SK-N-MC (cell line): ENCODE measurements around the gene GGT6.
"Not testable (repeated sequence)": the region's sequence is repeated elsewhere in the genome, so short reads cannot be mapped to it uniquely, and the experiment has no call there.

Experiments used
- DNase-seq: peaks from one replicate; pipeline ENCODE4 v3.0.0-alpha.2; 2011; ENCODE audit warnings: low read depth, low spot score
- H3K27ac ChIP-seq: fragments of 200-600 bp; sonication (generic); 2 replicates; pipeline ENCODE4 v1.5.1; 2016; ENCODE audit warnings: mixed run types
- H3K36me3 ChIP-seq: fragments of 200-600 bp; sonication (generic); 2 replicates; pipeline ENCODE4 v1.6.1; 2017; ENCODE audit warnings: antibody characterized with exemption, low read length, mixed read lengths; ENCODE audit not compliant: insufficient read depth
- H3K4me3 ChIP-seq: fragments of 200-600 bp; sonication (generic); 2 replicates; pipeline ENCODE4 v1.5.1; 2016
- H3K9ac ChIP-seq: fragments of 200-600 bp; sonication (generic); 2 replicates; pipeline ENCODE4 v1.8.0; 2017; ENCODE audit warnings: mixed run types, mixed read lengths; ENCODE audit not compliant: insufficient read length
- H3K9me3 ChIP-seq: fragments of 200-600 bp; sonication (generic); 2 replicates; pipeline ENCODE4 v1.6.1; 2017; ENCODE audit warnings: low read depth, mild to moderate bottlenecking, antibody characterized with exemption, low read length, moderate library complexity, mixed read lengths
- EZH2 ChIP-seq: fragments of 200-600 bp; sonication (generic); IDR thresholded peaks from one replicate; pipeline ENCODE4 v1.6.1; 2017; ENCODE audit warnings: antibody characterized with exemption
- FOXP2 ChIP-seq: optimal IDR thresholded peaks from 2 replicates; pipeline ENCODE3; 2011; ENCODE audit warnings: mild to moderate bottlenecking, moderate library complexity; ENCODE audit not compliant: insufficient read depth; ENCODE audit errors: extremely low read length, control extremely low read depth
- POLR2AphosphoS5 ChIP-seq: IDR thresholded peaks from 2 replicates; pipeline ENCODE4 v1.6.1; 2012; ENCODE audit warnings: mild to moderate bottlenecking, low read depth, low read length, borderline replicate concordance

The GGT6 gene

GRCh38 chr17:4560421-4560820, at the start of gene GGT6:
Gene GGT6, minus strand, starts transcription at chr17:4560577. Its CDS starts 56 bp downstream, at chr17:4560521.
- TF ChIP-seq POLR2AphosphoS5 = no peak
- no peak for TF ChIP-seq EZH2
- no peak for TF ChIP-seq FOXP2
- no peaks in the 10 kb centered on the region for H3K36me3 ChIP-seq
- no peak within 1 kb of the TSS for H3K4me3 ChIP-seq
- DNase-seq = no peak
- H3K9me3 ChIP-seq = no peaks in the 10 kb centered on the region
- H3K27ac ChIP-seq = no peak within 1 kb of the TSS
- H3K9ac ChIP-seq = no peak within 1 kb of the TSS

DNA sequence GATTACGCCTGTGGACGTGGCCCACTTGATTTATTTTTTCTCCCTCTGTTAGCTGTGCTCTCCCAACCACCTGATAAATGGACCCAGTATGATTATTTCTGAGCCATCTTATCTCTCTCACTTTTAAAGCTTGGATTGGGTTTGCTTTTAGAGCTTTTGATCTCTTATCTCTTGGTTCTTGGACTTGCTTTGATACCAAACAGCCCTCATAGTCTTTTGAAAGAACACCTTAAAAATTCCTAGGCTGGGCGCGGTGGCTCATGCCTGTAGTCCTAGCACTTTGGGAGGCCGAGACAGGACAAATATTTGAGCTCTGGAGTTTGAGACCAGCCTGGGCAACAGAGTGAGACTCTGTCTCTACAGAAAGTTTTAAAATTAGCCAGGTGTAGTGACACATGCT, 49.8 kb upstream of the GGT6 start:
- DNase-seq = no peak
- H3K27ac ChIP-seq = no peak overlapping the region
- no peak for TF ChIP-seq POLR2AphosphoS5
- no peak for TF ChIP-seq FOXP2
- TF ChIP-seq EZH2 = no peak
- H3K9ac ChIP-seq = no peak overlapping the region
- no peaks in the 10 kb centered on the region for H3K9me3 ChIP-seq
- H3K36me3 ChIP-seq = no peaks in the 10 kb centered on the region
- H3K4me3 ChIP-seq = no peak overlapping the region

DNA sequence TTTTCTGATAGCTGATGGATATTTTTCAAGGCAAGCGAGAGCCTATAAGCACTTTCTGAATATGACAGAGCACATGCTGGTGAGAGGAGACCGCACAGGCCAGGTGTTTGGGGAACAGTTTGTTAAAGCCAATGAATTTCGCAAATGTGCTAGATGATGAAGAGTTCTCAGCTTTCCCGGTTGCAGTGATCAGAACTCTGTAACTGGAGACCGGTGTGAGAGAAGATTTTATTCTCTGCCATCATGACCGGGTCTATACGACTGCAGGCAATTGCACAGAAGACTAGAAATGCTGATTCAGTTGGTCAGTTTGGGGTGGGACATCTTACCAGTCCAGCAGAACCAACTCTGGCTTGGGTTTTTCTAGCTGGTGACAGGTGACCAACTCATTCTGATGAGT, 49.4 kb upstream of the GGT6 start:
- Histone ChIP-seq H3K9ac (no peak overlapping the region), H3K36me3 (no peaks in the 10 kb centered on the region), H3K27ac (0 out of 2 replicates have a peak overlapping the region, but pooled peaks have one; percentile 1), H3K9me3 (no peaks in the 10 kb centered on the region), H3K4me3 (no peak overlapping the region)
- DNase-seq = no peak
- TF ChIP-seq POLR2AphosphoS5 = no peak
- no peak for TF ChIP-seq FOXP2
- no peak for TF ChIP-seq EZH2

DNA sequence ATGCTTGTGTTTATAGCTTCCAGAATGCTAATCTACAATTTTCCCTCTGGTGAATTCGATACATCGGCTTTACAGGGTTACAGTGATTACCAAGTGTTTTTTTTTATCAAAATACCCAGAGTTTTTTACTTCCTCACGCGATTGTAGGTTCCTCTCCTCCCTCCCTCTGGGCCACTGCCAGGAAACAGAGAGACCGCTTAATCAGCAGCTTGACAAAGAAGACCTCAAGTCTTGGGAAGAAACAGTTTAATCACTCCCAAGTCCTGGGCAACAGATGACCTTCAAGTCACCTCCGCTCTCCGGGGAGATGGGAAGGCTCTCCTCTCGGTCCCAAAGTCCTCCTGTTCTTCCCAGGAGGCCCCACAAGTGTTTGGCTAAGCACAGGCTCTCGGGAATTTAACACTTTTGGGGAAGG, 47.4 kb upstream of the GGT6 start:
- TF ChIP-seq POLR2AphosphoS5 = no peak
- no peak for TF ChIP-seq FOXP2
- TF ChIP-seq EZH2 = no peak
- peak; percentile 26 for DNase-seq
- Histone ChIP-seq H3K9ac (peak overlapping the region; percentile 67), H3K27ac (peak overlapping the region; percentile 97), H3K36me3 (no peaks in the 10 kb centered on the region), H3K4me3 (peak overlapping the region; percentile 61), H3K9me3 (no peaks in the 10 kb centered on the region)

DNA sequence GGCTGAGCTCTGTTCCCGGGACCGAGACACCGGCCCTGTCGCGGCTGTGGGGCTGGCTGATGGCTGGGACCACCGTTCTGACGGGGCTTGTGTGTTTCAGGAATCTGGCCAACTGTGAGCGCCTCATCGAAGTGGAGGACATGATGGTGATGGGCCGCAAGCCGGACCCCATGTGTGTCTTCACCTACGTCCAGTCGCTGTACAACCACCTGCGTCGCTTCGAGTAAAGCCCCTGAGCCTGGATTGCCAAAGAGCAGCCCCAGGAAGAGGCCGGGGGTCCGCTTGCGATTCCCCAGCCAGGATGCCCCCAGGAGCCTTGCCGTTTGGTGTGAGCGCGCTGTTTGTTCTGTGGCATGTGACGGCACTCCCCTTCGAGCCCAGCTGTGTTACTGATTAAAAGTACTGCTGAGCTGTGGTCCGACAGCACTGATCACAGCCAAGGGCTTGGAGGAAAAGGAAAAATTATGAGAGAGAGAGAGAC, 46.9 kb upstream of the GGT6 start:
- no peaks in the 10 kb centered on the region for H3K36me3 ChIP-seq
- H3K9ac ChIP-seq = peak overlapping the region; percentile 67
- peak overlapping the region; percentile 97 for H3K27ac ChIP-seq
- TF ChIP-seq FOXP2 (no peak), EZH2 (no peak), POLR2AphosphoS5 (no peak)
- DNase-seq = no peak
- H3K9me3 ChIP-seq = no peaks in the 10 kb centered on the region
- H3K4me3 ChIP-seq = peak overlapping the region; percentile 61

DNA sequence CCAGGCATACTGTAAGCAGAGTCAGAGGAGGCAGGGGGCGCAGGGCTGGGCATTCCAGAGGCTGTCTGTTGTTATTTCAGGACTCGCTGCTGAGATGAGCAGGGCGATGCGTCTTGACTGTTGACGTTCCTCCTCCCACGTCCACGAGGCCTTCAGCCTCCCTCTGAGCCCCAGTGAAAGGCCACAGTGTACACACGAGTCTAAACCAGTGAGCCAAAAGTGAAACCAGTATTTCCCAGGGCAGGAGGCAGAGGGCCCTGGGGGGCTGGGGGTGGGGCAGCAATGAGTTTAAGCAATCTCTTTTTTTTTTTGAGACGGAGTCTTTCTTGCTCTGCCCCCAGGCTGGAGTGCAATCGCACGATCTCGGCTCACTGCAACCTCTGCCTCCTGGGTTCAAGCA, 45.4 kb upstream of the GGT6 start:
- no peak overlapping the region for H3K9ac ChIP-seq

DNA sequence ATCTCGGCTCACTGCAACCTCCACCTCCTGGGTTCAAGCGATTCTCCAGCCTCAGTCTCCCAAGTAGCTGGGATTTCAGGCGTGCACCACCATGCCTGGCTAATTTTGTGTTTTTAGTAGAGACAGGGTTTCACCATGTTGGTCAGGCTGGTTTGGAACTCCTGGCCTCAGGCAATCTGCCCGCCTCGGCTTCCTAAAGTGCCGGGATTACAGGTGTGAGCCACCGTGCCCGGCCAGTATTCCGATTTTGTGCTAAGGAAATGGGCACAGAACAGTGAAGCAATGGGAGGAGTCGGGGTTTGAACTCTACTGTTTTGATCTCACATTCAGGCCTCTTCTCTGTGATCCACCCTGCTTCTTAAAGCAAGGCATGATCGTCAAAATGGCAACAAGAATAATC, 44.4 kb upstream of the GGT6 start:
- H3K9ac ChIP-seq, H3K36me3 ChIP-seq, H3K9me3 ChIP-seq, DNase-seq, H3K4me3 ChIP-seq: not testable (repeated sequence)
- peak overlapping the region; percentile 57 for H3K27ac ChIP-seq

More for the DNA sequence above, 45.4 kb upstream of the GGT6 start:
- Histone ChIP-seq H3K9me3 (no peaks in the 10 kb centered on the region), H3K36me3 (no peaks in the 10 kb centered on the region), H3K27ac (peak overlapping the region; percentile 57), H3K4me3 (no peak overlapping the region)
- no peak for DNase-seq
- TF ChIP-seq FOXP2 = no peak

DNA sequence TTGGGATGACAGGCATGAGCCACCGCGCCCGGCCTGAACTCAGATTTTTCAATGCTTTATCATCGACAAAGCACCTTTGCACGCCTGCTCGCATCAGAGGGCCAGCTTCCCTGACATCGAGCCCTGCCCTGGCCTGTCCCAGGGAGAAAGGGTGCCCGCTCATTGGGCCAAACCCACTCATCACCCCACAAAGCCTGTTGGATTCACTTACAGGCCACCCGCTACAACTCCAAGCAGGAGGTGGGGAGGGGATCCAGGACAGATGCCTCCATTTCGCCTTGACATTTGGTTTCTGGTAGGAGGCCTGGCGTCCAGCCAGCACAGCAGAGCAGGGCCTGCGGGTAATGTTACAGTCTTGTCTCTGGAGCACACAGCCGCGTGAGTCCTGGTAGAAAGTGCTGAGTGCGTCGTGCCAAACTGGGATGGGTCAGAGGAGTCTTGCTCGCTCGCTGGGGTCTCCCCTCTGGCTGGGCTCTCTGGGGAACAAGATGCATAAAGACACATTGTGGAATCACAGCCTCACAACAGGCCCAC, 43.8 kb upstream of the GGT6 start:
- H3K27ac ChIP-seq = peak overlapping the region; percentile 57
- no peak for DNase-seq

GRCh38 chr17:4602041-4602440, 41.7 kb upstream of the GGT6 start:
- no peak for TF ChIP-seq EZH2
- no peak for TF ChIP-seq FOXP2
- no peak for TF ChIP-seq POLR2AphosphoS5
- no peaks in the 10 kb centered on the region for H3K9me3 ChIP-seq
- 0 out of 2 replicates have a peak overlapping the region, but pooled peaks have one; percentile 36 for H3K27ac ChIP-seq

More for the DNA sequence above, 43.8 kb upstream of the GGT6 start:
- Histone ChIP-seq H3K9me3 (no peaks in the 10 kb centered on the region), H3K9ac (no peak overlapping the region), H3K36me3 (no peaks in the 10 kb centered on the region), H3K4me3 (peak overlapping the region; percentile 28; the same call in 1 of the 2 replicates)
- no peak for TF ChIP-seq FOXP2
- no peak for TF ChIP-seq EZH2
- no peak for TF ChIP-seq POLR2AphosphoS5

More at GRCh38 chr17:4602041-4602440, 41.7 kb upstream of the GGT6 start:
- H3K4me3 ChIP-seq = no peak overlapping the region
- DNase-seq = no peak
- H3K36me3 ChIP-seq = no peaks in the 10 kb centered on the region
- H3K9ac ChIP-seq = no peak overlapping the region
